GM10847 (cell line): ENCODE measurements around the gene SNX3.

Experiments used
- POLR2A ChIP-seq: IDR thresholded peaks from 2 replicates; pipeline ENCODE4 v1.6.1; 2011; ENCODE audit not compliant: insufficient read length; ENCODE audit errors: extremely low read depth

The SNX3 gene

DNA sequence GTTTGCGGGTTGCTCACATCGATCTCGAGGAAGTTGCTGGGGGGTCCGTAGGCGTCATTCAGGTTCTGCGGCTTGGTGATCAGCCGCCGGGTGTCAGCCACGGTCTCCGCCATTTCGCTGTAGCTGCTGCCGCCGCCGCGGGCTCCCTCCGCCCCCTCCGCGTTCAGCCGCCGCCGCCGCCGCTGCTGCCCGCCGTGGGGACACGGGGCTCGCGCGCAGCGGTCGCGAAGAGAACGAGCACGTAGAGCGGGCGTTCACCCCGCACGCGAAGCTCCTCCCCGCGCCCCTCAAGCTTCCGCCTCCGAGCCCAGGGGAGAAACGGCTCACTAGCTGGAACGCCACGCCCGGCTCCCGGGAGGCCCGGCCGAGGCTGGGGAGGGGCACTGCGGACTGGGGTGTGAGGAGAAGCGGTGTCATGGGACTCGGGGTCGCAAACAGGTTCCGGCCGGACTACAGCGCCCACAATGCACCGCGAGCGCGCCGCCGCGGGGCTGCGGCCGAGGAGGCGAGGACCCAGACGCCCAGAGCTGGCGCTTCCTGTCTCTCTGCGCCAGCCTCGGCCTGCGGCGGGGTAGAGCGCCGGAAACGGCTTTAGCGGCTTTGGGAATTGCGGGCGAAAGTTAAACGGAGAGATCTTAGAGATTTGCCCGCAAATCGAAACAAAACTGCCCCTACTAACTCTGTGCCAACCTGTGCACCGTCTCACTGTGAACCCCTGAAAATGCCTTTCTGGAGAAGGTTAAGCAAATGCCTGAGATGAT lies at the start of gene SNX3:
SNX3 (minus strand) TSS at position 232 of the 761 bp plus-strand sequence; CDS start at position 113, 119 bp downstream.
- peak; percentile 77 for TF ChIP-seq POLR2A

DNA sequence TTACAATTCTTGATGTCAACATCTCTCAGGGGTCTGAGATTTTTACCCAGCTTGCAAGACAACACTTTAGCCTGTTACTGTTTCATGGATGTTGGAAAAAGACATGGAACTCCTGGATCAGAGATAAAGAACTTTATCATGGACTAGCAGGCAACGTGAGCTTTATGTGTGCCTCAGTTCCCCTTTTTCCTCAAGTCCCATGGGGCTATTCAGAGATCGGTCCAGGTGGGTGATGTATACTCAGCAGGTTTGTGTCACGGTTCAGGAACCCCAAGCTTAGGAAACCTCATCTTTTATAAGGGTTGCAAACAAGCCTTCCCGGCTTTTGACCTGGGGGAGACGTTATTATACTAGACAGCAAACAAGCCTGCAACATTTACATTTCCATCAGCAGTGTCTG lies 49.0 kb upstream of the SNX3 start:
- no peak for TF ChIP-seq POLR2A

- TF ChIP-seq POLR2A = no peak
These were observed 43.8 kb upstream of the SNX3 start for GRCh38 chr6:108304646-108305045.

- no peak for TF ChIP-seq POLR2A
These were observed 41.5 kb upstream of the SNX3 start for GRCh38 chr6:108302386-108302785.

GRCh38 chr6:108295676-108296075 lies 34.8 kb upstream of the SNX3 start:
- TF ChIP-seq POLR2A = no peak

- TF ChIP-seq POLR2A = peak; percentile 44
These were observed 34.1 kb upstream of the SNX3 start, which contains the start of gene AFG1L for GRCh38 chr6:108294727-108295625. Gene AFG1L (plus strand): TSS chr6:108295054. CDS start chr6:108295080, 26 bp downstream.

GRCh38 chr6:108294297-108294726 lies 33.5 kb upstream of the SNX3 start:
- TF ChIP-seq POLR2A = no peak

GRCh38 chr6:108293527-108294296 lies 32.9 kb upstream of the SNX3 start:
- TF ChIP-seq POLR2A = no peak

DNA sequence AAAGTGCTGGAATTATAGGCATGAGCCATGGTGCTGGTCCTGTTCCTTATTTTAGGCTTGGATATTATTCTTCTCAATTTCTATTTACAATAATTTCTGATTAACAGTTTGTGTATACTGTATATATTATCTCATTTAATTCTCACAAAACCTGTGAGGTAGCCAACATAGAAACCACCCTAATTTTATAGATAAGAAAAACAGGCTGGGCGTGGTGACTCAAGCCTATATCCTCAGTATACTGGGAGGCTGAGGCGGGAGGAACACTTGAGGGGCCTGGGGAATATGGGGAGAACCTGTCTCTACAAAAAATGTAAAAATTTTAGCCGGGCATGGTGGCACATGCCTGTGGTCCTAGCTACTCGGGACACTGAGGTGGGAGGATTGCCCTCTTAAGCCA lies 30.3 kb upstream of the SNX3 start:
- TF ChIP-seq POLR2A = no peak

- no peak for TF ChIP-seq POLR2A
These were observed 27.9 kb upstream of the SNX3 start for GRCh38 chr6:108288742-108289141.

DNA sequence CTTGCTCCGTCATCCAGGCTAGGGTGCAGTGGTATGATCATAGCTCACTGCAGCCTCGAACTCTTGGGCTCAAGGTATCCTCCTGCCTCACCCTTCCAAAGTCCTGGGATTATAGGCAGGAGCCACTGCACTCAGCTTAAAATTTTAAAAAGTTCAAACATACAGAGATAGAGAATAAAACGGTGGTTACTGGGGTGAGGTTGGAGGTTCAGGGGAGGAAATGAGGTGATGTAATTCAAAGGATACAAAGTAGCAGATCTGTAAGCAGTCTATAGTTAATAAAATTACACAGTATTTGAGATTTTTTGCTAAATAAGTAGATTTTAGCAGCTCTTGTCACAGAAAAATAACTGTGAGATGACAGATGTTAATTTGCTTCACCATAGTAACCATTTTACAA lies 26.5 kb upstream of the SNX3 start:
- no peak for TF ChIP-seq POLR2A

DNA sequence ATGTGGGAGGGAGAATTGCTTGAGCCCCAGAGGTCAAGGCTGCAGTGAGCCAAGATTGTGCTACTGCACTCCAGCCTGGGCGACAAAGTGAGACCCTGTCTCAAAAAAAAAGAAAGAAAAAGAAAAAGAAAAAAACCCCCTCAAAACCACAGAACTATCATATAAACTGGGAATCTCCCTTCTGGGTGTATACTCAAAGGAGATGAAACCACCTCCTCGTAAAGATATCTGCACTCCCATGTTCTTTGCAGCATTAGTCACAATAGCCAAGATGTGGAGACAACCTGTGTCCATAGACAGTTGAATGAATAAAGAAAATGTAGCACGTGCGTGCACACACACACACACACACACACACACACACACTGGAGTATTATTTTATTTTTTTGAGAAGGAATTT lies 25.5 kb upstream of the SNX3 start:
- TF ChIP-seq POLR2A = no peak

DNA sequence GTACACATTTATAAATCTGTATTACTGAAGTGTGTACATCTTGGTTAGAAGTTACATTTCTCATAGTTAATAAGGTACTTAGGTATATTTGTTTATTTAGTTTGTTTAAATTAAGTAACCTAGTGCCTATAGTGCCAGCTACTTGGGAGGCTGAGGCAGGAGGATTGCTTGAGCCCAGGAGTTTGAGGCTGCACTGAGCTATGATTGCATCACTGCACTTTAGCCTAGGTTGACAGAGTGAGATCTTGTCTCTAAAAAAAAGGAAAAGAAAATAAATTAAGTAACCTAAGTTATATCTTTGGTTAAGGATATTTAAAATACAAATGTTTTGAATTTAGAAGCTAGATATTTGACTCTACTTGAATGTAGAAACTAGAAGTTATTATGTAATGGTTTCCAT lies 24.5 kb upstream of the SNX3 start:
- TF ChIP-seq POLR2A = no peak

- no peak for TF ChIP-seq POLR2A
These were observed 17.0 kb upstream of the SNX3 start for GRCh38 chr6:108277831-108278230.

DNA sequence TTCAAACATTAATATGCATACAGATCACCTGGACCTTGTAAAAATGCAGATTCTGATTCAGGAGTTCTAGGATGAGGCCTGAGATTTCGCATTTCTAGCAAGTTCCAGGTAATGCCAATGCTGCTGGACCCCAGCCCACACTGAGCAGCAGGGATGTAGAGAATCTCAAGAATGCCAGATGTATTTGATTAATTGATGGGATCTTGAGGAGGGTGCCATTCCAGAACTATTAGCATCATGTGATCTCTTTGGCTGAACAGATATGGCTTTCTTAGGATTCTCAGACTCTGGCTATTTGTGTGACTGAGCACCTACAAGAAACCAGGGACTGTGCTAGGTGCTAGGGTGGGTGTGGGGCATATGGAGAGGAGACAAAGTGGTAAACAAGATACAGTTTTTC lies 16.5 kb upstream of the SNX3 start:
- TF ChIP-seq POLR2A = no peak
